OCI-LY1 (cell line): Measurements from ENCODE around the gene GALNT18.

Source experiments
- H2AFZ ChIP-seq: fragments of 200-600 bp; sonication (generic), shearing (Covaris generic); 2 replicates; pipeline ENCODE4 v1.6.0; 2014; ENCODE audit warnings: antibody characterized with exemption, mild to moderate bottlenecking, low read length
- H3F3A ChIP-seq: fragments of 200-600 bp; sonication (generic), shearing (Covaris generic); 2 replicates; pipeline ENCODE4 v1.6.0; 2014; ENCODE audit warnings: mild to moderate bottlenecking, antibody characterized with exemption, low read length, moderate library complexity; ENCODE audit not compliant: insufficient read depth
- H3K27ac ChIP-seq: fragments of 200-600 bp; sonication (generic); 2 replicates; pipeline ENCODE4 v1.5.1; 2014; ENCODE audit warnings: low read length, mixed run types, mild to moderate bottlenecking, low read depth; ENCODE audit not compliant: poor library complexity, severe bottlenecking
- H3K27me3 ChIP-seq: fragments of 200-600 bp; sonication (generic); 2 replicates; pipeline ENCODE4 v1.6.0; 2014; ENCODE audit warnings: antibody characterized with exemption, mild to moderate bottlenecking, low read length, moderate library complexity; ENCODE audit not compliant: insufficient read depth
- H3K36me3 ChIP-seq: fragments of 200-600 bp; sonication (generic); 2 replicates; pipeline ENCODE4 v1.6.1; 2014; ENCODE audit warnings: mild to moderate bottlenecking, antibody characterized with exemption, low read length, moderate library complexity, mixed read lengths; ENCODE audit not compliant: insufficient read depth
- H3K4me1 ChIP-seq: fragments of 200-600 bp; sonication (generic); 2 replicates; pipeline ENCODE4 v1.5.1; 2014; ENCODE audit warnings: mild to moderate bottlenecking, low read length, moderate library complexity; ENCODE audit not compliant: insufficient read depth, severe bottlenecking
- H3K4me2 ChIP-seq: fragments of 200-600 bp; sonication (generic), shearing (Covaris generic); 2 replicates; pipeline ENCODE4 v1.6.1; 2014; ENCODE audit warnings: low read length
- H3K4me3 ChIP-seq: fragments of 200-600 bp; sonication (generic); 2 replicates; pipeline ENCODE4 v1.5.1; 2014; ENCODE audit warnings: low read length, low read depth, mild to moderate bottlenecking, mixed read lengths; ENCODE audit not compliant: poor library complexity, severe bottlenecking
- H3K79me2 ChIP-seq: fragments of 200-600 bp; shearing (Covaris generic); 2 replicates; pipeline ENCODE4 v1.6.1; 2016; ENCODE audit warnings: mixed run types, low read length, mixed read lengths; ENCODE audit not compliant: insufficient read depth
- H3K9ac ChIP-seq: fragments of 200-600 bp; sonication (generic), shearing (Covaris generic); 2 replicates; pipeline ENCODE4 v1.6.1; 2014; ENCODE audit warnings: mild to moderate bottlenecking, low read length, mixed read lengths
- H3K9me2 ChIP-seq: fragments of 200-600 bp; sonication (generic), shearing (Covaris generic); 2 replicates; pipeline ENCODE4 v1.6.1; 2014; ENCODE audit warnings: low read depth, mild to moderate bottlenecking, low read length, mixed read lengths
- H3K9me3 ChIP-seq: fragments of 200-600 bp; shearing (Covaris generic); 2 replicates; pipeline ENCODE4 v1.6.1; 2014; ENCODE audit warnings: low read length, mixed read lengths
- H4K20me1 ChIP-seq: fragments of 200-600 bp; sonication (generic), shearing (Covaris generic); 2 replicates; pipeline ENCODE4 v1.6.0; 2016; ENCODE audit warnings: mild to moderate bottlenecking, low read length; ENCODE audit not compliant: insufficient read depth
- EZH2 ChIP-seq: fragments of 200-600 bp; sonication (generic), shearing (Covaris generic); IDR thresholded peaks from 2 replicates; pipeline ENCODE4 v1.8.0; 2017; ENCODE audit warnings: borderline replicate concordance, mixed run types, mild to moderate bottlenecking, antibody characterized with exemption, low read length, moderate library complexity, mixed read lengths
- TF ChIP-seq, protein P1 (sequence below): fragments of 200-600 bp; sonication (generic), shearing (Covaris generic); IDR thresholded peaks from 2 replicates; pipeline ENCODE4 v1.5.1; 2017; ENCODE audit warnings: mild to moderate bottlenecking, antibody characterized with exemption, low read length, moderate library complexity, mixed read lengths

The GALNT18 gene

DNA sequence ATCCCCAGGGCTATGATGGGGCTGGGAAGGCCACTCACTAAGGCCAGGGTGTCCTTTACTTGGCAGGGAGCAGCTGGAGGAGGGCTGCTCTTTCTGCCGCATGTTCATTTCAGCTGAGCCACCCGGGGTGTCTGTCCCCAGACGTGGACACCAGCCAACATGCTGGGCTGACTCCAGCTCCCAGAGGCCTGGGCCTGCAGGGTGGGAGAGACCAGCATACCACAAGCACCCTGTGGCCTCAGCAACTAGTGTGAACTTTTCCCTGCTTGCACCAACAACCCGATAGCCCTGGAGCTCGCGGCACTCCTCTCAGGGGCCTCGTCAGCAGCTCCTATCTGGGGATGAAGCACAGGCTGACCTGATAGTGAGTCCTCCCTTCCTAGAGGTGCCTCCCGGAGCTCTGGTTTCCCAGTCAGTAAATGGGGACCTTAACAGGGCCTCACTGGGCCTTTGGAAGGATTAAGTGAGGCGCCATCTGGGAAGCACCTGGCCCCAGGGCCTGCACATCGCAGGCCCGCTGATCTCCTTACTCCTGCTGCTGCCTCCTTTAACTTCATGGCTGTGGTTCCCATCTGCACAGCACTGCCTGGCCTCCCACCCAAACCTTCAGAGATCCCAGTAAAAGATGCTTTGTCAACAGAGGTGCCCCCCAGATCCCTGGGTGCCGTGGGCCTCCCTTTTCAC lies 83.4 kb downstream of the GALNT18 start:
- Histone ChIP-seq H3K9ac (no peak overlapping the region), H3K4me3 (no peak overlapping the region), H2AFZ (no peak overlapping the region), H4K20me1 (no peaks in the 10 kb centered on the region), H3K27ac (no peak overlapping the region), H3F3A (no peaks in the 10 kb centered on the region), H3K36me3 (no peaks in the 10 kb centered on the region), H3K4me1 (no peaks in the 10 kb centered on the region), H3K27me3 (no peaks in the 10 kb centered on the region), H3K79me2 (no peaks in the 10 kb centered on the region), H3K9me2 (no peaks in the 10 kb centered on the region), H3K9me3 (no peaks in the 10 kb centered on the region), H3K4me2 (no peak overlapping the region)
- TF ChIP-seq, protein P1, sequence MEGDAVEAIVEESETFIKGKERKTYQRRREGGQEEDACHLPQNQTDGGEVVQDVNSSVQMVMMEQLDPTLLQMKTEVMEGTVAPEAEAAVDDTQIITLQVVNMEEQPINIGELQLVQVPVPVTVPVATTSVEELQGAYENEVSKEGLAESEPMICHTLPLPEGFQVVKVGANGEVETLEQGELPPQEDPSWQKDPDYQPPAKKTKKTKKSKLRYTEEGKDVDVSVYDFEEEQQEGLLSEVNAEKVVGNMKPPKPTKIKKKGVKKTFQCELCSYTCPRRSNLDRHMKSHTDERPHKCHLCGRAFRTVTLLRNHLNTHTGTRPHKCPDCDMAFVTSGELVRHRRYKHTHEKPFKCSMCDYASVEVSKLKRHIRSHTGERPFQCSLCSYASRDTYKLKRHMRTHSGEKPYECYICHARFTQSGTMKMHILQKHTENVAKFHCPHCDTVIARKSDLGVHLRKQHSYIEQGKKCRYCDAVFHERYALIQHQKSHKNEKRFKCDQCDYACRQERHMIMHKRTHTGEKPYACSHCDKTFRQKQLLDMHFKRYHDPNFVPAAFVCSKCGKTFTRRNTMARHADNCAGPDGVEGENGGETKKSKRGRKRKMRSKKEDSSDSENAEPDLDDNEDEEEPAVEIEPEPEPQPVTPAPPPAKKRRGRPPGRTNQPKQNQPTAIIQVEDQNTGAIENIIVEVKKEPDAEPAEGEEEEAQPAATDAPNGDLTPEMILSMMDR: no peak
- TF ChIP-seq EZH2: no peak

DNA sequence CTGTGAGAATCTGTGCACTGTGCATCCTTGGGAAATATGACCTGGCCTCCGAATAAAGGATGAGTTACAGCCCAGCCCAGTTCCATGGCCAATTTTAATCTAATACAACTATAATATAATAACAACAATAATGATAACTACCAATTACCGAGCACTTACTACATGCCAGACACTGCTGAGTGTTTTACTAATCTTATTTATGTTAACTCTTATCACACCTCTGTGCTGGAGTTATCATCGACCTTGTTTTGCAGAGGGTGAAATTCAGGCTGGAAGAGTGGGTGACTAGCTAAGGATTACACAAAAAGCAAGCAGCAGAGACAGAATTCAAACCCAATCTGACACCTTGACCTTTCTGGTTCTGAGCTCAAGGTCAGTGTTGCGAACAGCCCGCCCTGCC lies 83.9 kb downstream of the GALNT18 start:
- H2AFZ ChIP-seq: no peak overlapping the region
- H3K9me3 ChIP-seq: no peaks in the 10 kb centered on the region
- H3K4me1 ChIP-seq: no peaks in the 10 kb centered on the region
- H3K36me3 ChIP-seq: no peaks in the 10 kb centered on the region
- H3K4me3 ChIP-seq: no peak overlapping the region
- TF ChIP-seq, protein P1: no peak
- no peak for TF ChIP-seq EZH2
- no peak overlapping the region for H3K4me2 ChIP-seq
- H3K27ac ChIP-seq: no peak overlapping the region
- no peaks in the 10 kb centered on the region for H4K20me1 ChIP-seq
- no peaks in the 10 kb centered on the region for H3K79me2 ChIP-seq
- H3K9me2 ChIP-seq: no peaks in the 10 kb centered on the region
- no peaks in the 10 kb centered on the region for H3F3A ChIP-seq
- H3K27me3 ChIP-seq: peaks cover 3% of the 10 kb centered on the region; the same call in 1 of the 2 replicates
- H3K9ac ChIP-seq: no peak overlapping the region

- H3K4me2 ChIP-seq: no peak overlapping the region
- no peaks in the 10 kb centered on the region for H3K9me3 ChIP-seq
- no peaks in the 10 kb centered on the region for H3K36me3 ChIP-seq
- H3K27me3 ChIP-seq: peaks cover 8% of the 10 kb centered on the region; the same call in 1 of the 2 replicates
- no peaks in the 10 kb centered on the region for H3F3A ChIP-seq
- H3K9ac ChIP-seq: no peak overlapping the region
- H3K79me2 ChIP-seq: no peaks in the 10 kb centered on the region
- no peaks in the 10 kb centered on the region for H3K9me2 ChIP-seq
- H4K20me1 ChIP-seq: no peaks in the 10 kb centered on the region
- no peak for TF ChIP-seq EZH2
- TF ChIP-seq, protein P1: no peak
- H3K4me1 ChIP-seq: no peaks in the 10 kb centered on the region
- no peak overlapping the region for H3K27ac ChIP-seq
- H2AFZ ChIP-seq: no peak overlapping the region
- no peak overlapping the region for H3K4me3 ChIP-seq
Measured at GRCh38 chr11:11537372-11537771, 84.4 kb downstream of the GALNT18 start.
